ENCODE data around the gene DOHH.

DNA sequence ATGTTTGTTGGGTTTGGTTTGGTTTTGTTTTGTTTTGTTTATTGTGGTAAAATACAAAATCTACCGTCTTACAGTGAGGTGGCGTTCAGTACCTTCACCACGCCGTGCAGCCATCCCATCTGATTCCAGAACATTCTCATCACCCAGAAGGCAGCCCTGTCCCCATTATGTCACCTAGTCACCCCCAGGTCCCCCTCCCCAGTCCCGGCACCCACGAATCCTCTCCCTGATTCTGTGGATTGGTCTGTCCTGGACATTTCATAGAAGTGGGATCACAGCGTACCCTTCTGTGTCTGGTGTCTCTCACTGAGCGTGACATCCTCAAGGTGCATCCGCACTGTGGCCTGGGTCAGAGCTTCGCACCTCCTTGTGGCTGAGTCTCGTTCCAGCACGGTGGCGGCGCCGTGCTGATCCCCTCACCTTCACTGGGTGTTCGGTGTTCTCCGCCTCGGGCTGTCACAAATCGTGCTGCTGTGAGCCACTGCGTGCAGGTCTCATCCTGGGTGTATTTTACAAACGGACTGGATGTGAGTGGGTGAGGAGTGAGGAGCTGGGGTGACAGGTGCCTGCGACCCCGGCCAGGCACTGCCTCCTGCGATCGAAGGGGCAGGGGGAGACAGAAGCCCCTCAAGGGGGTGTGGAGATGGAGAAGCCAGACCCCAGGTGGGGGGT is 37.9 kb upstream of the DOHH start:
- TF ChIP-seq, protein P1, sequence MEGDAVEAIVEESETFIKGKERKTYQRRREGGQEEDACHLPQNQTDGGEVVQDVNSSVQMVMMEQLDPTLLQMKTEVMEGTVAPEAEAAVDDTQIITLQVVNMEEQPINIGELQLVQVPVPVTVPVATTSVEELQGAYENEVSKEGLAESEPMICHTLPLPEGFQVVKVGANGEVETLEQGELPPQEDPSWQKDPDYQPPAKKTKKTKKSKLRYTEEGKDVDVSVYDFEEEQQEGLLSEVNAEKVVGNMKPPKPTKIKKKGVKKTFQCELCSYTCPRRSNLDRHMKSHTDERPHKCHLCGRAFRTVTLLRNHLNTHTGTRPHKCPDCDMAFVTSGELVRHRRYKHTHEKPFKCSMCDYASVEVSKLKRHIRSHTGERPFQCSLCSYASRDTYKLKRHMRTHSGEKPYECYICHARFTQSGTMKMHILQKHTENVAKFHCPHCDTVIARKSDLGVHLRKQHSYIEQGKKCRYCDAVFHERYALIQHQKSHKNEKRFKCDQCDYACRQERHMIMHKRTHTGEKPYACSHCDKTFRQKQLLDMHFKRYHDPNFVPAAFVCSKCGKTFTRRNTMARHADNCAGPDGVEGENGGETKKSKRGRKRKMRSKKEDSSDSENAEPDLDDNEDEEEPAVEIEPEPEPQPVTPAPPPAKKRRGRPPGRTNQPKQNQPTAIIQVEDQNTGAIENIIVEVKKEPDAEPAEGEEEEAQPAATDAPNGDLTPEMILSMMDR (IDR thresholded peaks at IDR 0.05; ENCODE audit: insufficient read depth, low read depth, low read length) = no peak
- TF ChIP-seq EZH2 (IDR thresholded peaks at IDR 0.05; ENCODE audit: insufficient read depth, low read length) = no peak
